ENCODE data around the gene SCAF4.

Gene SCAF4

GRCh38 chr21:31665397-31665796 lies 66.5 kb downstream of the SCAF4 start:
- no peak for TF ChIP-seq CTCF (IDR thresholded peaks at IDR 0.05; ENCODE audit: borderline replicate concordance, insufficient read depth, low read depth, low read length)
- no peak overlapping the region for H3K4me3 ChIP-seq (ENCODE audit: low read depth, low read length)

GRCh38 chr21:31663584-31664249 lies 68.2 kb downstream of the SCAF4 start:
- no peak overlapping the region for H3K4me3 ChIP-seq (ENCODE audit: low read depth, low read length)
- TF ChIP-seq CTCF (IDR thresholded peaks at IDR 0.05; ENCODE audit: borderline replicate concordance, insufficient read depth, low read depth, low read length): no peak

- peak overlapping the region; percentile 66 for H3K4me3 ChIP-seq (ENCODE audit: low read depth, low read length)
- TF ChIP-seq CTCF (IDR thresholded peaks at IDR 0.05; ENCODE audit: borderline replicate concordance, insufficient read depth, low read depth, low read length): no peak
Measured at GRCh38 chr21:31660591-31660990, 71.3 kb downstream of the SCAF4 start.

- no peak for TF ChIP-seq CTCF (IDR thresholded peaks at IDR 0.05; ENCODE audit: borderline replicate concordance, insufficient read depth, low read depth, low read length)
- peak overlapping the region; percentile 66 for H3K4me3 ChIP-seq (ENCODE audit: low read depth, low read length)
Measured at GRCh38 chr21:31660259-31660565, 71.7 kb downstream of the SCAF4 start.

GRCh38 chr21:31659536-31660258 lies 72.2 kb downstream of the SCAF4 start, which contains the start of gene SOD1:
Gene SOD1 (plus strand): TSS chr21:31659693. CDS start chr21:31659770, 77 bp downstream.
- H3K4me3 ChIP-seq (ENCODE audit: low read depth, low read length): peak within 1 kb of the TSS; percentile 66
- no peak for TF ChIP-seq CTCF (IDR thresholded peaks at IDR 0.05; ENCODE audit: borderline replicate concordance, insufficient read depth, low read depth, low read length)

GRCh38 chr21:31659286-31659535 lies 72.7 kb downstream of the SCAF4 start:
- H3K4me3 ChIP-seq (ENCODE audit: low read depth, low read length): peak overlapping the region; percentile 40
- no peak for TF ChIP-seq CTCF (IDR thresholded peaks at IDR 0.05; ENCODE audit: borderline replicate concordance, insufficient read depth, low read depth, low read length)

- no peak for TF ChIP-seq CTCF (IDR thresholded peaks at IDR 0.05; ENCODE audit: borderline replicate concordance, insufficient read depth, low read depth, low read length)
- no peak overlapping the region for H3K4me3 ChIP-seq (ENCODE audit: low read depth, low read length)
Measured at GRCh38 chr21:31658053-31658452, 73.9 kb downstream of the SCAF4 start.

Data from GM12875 (cell line).